ENCODE results near the gene EMC1. TPM values are rescaled to one million over a fixed set of nuclear protein-coding genes. Genes with fewer than 3 reads are reported as not detected.
"Not testable (repeated sequence)": the region's sequence is repeated elsewhere in the genome, so short reads cannot be mapped to it uniquely, and the experiment has no call there.

EMC1 gene
- polyA plus RNA-seq, 3 donors, result 8.1 to 20.5 (median 13.2) TPM

DNA sequence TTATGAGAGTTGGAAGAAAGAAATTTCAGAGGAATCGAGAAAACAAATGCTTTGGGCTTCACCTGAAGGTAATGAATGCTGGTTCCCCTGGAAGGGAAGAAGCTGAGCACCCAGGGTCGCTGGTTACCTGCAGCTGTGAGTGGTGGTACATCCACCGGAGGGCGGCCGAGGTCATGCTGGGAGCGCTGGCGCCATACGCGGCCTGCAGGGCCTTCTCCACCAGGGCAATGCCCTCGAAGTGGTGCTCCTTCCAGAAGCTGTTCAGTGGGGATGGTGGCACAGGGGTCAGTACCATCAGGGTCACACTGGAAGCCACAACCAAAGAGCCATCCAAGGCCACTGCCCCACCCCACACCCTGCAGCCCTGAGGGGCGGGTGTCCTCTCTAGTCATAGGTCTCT is 17.1 kb upstream of the EMC1 start:
- WGBS, 3 donors, result 87 to 90% (median 90%) methylated on average over 11 of the region's 11 CpGs
- no peak overlapping the region for H3K27ac ChIP-seq (ENCODE audit: low read depth, low read length)

DNA sequence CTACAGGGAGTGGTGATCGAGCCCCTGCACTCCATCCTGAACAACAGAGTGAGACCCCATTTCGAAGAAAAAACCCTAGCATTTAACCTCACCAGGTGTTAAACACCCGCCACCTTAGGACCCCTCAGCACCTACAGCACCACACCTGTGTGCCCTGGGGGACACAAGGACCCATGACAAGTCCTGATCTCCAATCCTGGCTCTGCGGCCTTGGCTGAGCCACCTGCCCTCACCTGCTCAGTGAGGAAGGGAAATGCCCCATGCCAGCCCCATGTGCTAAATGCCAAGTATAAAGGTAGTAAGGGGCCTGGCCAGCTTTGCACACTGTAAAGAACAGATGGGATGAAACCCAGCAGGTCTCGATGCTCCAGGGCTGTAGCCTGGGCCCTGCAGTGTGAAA is 11.4 kb upstream of the EMC1 start:
- no peak overlapping the region for H3K27ac ChIP-seq (ENCODE audit: low read depth, low read length)
- 90 to 92% (median 92%) methylated on average over 5 of the region's 5 CpGs for whole genome bisulfite sequencing, 3 donors

DNA sequence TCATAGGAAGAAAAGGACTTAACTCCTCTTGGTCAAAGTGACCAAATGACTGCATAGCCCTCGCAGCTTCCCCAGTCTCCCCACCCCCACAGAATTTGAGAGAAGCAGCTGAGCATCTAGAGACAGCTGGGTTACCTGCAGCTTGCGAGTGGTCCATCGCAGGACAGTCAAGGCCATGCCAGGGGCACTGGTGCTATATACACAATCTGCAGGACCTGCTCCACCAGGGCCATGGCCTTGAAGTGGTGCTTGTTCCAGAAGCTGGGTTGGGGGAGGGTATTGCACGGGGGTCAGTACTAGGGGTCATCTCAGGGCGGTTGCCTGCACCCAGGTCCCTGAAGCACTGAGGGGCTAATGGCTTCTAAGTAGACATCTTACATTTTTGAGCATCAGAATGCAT is 10.7 kb upstream of the EMC1 start:
- WGBS, 3 donors, result 57 to 82% (median 78%) methylated on average over 5 of the region's 5 CpGs

DNA sequence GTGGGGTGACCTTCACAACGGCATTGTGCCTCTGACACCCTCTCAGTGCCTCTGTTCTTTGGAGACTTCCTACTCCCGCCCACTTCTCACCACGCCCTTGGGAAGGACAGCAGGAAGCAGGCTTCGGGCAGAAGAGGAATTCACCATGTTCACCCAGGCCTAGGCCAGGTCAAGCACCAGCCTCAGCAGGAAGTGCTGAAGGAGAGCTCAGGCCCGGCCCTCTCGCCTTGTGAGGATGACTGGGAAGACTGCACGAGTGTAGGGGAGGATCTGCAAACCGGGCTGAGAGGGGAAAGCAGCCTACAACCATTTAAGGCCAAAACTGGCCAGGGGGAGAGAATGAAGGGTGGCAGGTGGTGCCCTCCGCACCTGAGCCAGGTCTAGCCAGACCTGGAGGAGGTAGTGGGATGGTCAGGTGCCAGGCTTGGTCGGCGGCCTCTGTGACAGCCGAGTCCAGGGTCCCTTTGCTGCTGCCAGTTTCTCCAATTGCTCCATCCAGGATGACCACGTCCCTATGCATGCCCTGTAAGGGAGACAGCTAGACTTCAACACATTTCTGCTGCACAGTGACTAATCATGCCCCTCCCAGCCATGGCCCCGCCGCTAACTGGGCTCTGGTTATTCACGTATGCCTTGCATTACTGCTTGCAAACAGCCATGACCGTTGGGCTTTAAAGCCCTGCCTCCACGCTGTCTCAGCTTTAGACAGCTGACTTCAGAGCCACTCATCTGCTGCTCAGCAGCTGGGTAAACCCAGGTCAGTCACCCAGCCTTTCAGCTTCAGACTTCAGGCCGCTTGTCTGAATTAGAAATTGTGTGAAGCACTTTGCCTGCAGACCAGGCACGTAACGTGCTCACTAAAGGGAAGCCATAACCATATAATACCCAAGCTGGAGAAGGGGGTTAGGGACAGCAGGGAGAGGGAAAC is 9.2 kb upstream of the EMC1 start:
- 67 to 76% (median 68%) methylated on average over 20 to 21 of the region's 21 CpGs for WGBS, 3 donors

More for the DNA sequence above, 10.7 kb upstream of the EMC1 start:
- H3K27ac ChIP-seq (ENCODE audit: low read depth, low read length), result no peak overlapping the region

DNA sequence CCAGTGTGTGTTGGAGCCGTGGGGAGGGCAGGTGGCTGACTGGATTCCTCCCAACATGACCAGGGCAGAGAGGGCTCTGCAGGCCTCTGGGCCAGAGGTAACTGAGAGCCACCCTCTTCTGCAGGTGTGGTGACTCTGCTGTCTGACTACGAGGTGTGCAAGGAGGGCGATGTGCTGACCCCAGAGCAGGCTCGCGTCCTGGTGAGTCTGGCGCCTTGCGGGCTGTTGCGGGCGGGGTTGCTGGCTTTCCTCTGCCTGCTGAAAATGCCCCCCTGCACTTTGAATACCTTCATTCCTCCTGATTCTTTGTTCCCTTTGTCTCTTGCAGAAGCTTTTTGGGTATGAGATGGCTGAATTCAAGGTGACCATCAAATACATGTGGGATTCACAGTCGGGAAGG is 7.0 kb upstream of the EMC1 start:
- WGBS, 3 donors, result 93 to 94% (median 94%) methylated on average over 10 of the region's 10 CpGs
- H3K27ac ChIP-seq (ENCODE audit: low read depth, low read length), result no peak overlapping the region

More for the DNA sequence above, 9.2 kb upstream of the EMC1 start:
- no peak overlapping the region for H3K27ac ChIP-seq (ENCODE audit: low read depth, low read length)

DNA sequence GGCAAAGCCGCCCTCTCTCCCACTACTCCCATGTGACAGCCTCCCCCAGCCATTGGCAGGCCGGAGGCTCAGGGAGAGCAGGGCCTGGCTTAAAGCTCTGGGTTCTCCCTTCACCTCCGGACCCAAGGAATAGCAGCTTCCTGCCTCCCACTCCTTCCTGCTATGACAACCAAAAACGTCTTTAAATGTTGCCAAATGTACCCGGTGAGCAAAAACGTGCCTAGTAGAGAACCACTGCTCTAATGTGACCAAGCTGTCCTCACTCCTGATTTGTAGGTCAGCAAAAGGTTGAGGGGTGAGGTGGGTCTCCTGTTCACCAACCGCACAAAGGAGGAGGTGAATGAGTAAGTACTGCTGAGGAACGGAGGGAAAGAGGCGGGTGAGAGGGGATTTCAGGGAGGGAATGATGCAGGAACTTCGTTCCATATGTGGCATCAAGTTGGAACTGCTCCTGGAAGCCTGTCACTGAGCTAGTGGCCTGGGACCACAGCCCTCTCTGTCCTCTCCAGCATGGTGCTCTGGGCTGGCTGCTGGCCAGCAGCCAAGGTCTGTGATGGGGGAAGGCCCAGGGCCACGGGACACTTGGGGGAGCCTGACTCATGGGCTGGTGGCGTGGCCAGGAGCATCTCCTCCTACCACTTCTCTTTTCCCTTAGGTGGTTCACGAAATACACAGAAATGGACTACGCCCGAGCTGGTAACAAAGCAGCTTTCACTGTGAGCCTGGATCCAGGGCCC is 6.0 kb upstream of the EMC1 start:
- WGBS, 3 donors, result 58 to 83% (median 70%) methylated on average over 15 of the region's 15 CpGs
- no peak overlapping the region for H3K27ac ChIP-seq (ENCODE audit: low read depth, low read length)

DNA sequence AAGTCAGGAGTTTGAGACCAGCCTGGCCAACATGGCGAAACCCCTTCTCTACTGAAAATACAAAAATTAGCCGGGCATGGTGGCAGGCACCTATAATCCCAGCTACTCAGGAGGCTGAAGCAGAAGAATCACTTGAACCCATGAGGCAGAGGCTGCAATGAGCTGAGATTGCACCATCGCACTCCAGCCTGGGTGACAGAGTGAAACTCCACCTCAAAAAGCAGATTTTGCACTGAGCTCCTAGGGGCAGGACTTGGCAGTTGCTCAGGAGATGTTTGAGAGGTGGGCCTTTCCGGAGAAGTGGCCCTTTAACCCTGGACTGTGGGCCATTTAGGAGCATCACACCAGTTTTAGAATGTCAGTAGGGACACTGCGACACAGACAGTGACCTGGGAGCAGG is 5.0 kb upstream of the EMC1 start:
- not testable (repeated sequence) for H3K27ac ChIP-seq (ENCODE audit: low read depth, low read length)
- WGBS, 3 donors, result 92 to 93% (median 93%) methylated on average over 5 of the region's 5 CpGs

DNA sequence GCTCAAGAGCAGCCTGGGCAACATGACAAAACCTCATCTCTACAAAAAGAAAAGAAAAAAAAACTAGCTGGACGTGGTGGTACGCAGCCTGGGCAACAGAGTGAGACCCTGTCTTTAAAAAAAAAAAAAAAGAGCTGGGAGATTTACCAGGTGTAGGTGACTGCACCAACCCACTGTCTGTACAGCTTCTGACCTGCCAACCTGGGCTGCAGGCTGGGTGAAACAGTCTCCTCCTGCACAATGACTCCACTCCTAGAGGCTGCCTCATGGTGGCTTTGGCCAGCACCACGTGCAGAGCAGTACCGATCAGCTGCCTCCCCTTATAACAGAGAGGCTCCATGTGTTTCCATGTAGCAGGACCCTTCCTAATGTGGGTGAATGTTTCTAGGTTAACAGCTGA is 4.0 kb upstream of the EMC1 start:
- 55 to 89% (median 81%) methylated on average over 4 of the region's 4 CpGs for WGBS, 3 donors
- no peak overlapping the region for H3K27ac ChIP-seq (ENCODE audit: low read depth, low read length)

DNA sequence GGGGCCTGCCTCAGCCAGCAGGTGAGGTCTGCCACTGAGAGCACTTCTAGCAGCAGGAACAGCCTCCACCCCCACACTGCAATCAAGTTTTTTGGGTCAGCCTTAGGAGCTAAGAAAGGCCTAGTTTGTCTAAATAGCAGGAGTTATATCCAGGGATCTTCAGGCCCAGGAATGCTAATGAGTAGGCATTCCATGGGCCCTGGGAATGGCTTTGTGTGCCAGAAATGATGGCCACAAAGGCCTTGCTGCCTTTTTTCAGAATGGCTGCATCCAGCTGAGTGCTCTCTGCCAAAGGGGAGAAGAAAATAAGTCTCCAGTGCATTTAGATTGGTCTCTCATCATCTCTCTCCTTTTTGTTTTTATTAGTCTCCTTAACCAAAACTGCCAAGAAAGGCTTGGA is 3.1 kb upstream of the EMC1 start:
- no peak overlapping the region for H3K27ac ChIP-seq (ENCODE audit: low read depth, low read length)

DNA sequence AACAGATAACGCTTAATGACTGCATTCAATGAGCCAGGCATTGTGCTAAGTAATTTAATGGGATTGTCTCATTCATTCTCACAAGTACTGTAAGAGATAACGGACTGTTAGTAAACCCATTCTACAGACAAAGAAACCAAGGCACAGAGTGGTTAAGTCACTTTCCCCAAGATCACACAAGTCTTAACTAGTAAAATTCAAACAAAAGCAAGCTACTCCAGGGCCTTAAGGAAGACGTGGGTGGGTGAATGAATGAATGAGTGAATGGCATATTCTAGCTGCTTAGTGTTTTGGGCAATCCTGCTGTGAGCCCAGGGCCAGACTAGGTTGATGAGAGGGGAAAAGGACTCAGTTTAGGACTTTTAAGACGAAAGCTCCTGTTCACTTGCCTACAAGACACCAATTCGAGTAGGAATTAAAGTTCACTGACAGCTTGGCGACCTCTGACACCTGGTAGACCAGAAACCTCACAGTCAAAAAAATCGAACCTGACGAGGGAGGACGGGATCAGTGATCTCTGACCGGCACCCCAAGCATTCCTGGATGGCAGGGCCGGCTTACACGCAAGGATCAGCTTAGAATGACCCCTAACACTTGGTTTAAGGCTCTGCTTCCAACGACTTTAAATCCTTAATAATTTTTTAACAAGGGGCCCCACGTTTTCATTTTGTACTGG is 557 bp downstream of the EMC1 start:
- H3K27ac ChIP-seq (ENCODE audit: low read depth, low read length), result no peak overlapping the region
- WGBS, 3 donors, result 10 to 12% (median 10%) methylated on average over 14 of the region's 14 CpGs

DNA sequence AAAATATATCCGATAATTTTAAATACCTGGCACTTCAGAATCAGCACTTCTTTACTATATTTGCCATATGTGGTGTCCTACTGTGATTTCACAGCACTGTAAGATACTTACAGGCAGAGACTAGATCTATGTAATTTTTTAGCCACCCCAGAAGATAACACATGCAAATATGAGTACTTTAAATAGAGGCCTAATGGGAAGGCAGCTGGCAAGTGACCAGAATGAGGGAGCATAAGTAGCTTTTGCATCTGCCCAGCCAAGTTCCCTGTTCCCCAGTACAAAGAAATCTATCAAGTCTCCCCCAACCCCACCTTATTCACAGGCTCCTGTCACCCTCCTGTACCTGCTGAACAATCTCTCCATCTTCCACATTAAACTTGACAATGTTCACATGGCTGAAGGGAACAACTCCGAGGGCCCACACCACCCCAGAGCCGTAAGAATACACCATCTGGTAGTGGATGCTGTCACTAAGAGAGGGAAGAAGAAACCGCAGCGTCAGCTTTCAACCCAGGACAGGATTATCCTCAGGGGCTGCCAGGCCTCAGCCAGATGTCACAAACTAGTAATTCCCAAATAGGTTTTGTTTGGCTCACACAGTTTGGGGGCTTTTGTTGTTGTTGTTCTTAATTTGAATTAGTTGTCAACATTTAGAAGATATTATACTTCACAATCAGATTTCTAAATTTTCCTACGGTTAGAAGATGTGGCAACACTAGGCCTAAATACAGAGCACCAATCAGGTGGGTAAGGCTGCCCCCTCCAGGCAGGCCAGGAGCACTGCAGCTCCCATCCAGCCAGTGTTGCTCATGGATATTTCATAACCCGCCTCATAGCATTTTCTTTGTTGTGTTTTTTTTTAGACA is 10.4 kb downstream of the EMC1 start:
- no peak overlapping the region for H3K27ac ChIP-seq (ENCODE audit: low read depth, low read length)
- 55 to 67% (median 60%) methylated on average over 7 of the region's 7 CpGs for WGBS, 3 donors

DNA sequence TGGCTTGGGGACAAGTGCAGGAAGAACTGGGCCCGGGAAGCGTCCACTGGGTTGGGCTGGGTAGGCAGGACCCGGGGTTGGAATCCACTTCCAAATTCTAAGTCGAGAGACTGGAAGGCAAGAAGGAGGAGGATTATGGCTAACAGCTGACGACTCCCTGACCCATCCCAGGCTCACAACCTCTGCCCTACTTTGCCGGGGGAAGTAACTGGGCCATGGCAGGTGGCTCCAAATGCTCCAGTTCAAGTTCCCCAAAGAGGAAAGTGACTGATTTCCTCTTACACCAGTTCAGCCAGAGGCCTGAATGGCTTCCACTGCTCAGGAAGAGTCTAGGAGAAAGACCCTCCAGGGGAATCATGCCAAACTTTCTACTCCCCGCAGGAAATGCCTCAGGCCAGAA is 11.4 kb downstream of the EMC1 start:
- H3K27ac ChIP-seq (ENCODE audit: low read depth, low read length), result no peak overlapping the region

DNA sequence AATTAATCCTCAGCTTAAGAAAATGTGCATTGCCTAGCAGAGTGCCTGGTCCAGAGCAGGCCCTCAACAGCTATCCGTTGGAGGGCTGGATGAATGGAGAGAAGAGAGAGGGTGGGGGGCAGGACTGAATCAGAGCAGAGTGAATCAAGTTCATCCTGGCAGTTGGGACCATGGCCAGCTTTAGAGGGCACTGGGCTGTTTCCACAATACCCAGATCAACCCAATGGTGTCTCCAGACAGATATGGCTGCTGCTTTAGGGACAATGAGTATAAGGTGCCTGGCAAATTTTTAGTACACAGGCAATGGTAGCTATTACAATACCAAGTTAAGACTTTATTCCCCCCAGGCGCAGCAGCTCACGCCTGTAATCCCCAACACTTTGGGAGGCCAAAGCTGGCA is 17.1 kb downstream of the EMC1 start:
- no peak overlapping the region for H3K27ac ChIP-seq (ENCODE audit: low read depth, low read length)
- 92 to 97% (median 95%) methylated on average over 3 of the region's 3 CpGs for WGBS, 3 donors

More for the DNA sequence above, 11.4 kb downstream of the EMC1 start:
- 74 to 88% (median 77%) methylated on average over 7 of the region's 7 CpGs for WGBS, 3 donors

DNA sequence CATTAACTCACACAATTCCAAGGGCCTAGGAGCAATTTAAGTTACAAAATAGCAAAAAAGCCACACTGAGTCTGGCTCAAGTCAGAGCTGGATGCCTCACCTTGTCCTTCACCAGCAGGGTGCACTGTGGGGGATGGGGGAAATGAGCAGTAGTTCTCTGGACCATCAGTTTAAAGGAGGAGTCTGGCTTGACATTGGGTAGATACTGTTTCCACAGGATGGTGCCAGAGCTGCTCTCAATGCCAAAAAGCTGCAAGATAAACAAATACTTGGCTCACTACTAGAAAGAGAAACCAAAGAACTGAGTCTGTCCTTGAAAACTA is 18.8 kb downstream of the EMC1 start:
- H3K27ac ChIP-seq (ENCODE audit: low read depth, low read length), result no peak overlapping the region

DNA sequence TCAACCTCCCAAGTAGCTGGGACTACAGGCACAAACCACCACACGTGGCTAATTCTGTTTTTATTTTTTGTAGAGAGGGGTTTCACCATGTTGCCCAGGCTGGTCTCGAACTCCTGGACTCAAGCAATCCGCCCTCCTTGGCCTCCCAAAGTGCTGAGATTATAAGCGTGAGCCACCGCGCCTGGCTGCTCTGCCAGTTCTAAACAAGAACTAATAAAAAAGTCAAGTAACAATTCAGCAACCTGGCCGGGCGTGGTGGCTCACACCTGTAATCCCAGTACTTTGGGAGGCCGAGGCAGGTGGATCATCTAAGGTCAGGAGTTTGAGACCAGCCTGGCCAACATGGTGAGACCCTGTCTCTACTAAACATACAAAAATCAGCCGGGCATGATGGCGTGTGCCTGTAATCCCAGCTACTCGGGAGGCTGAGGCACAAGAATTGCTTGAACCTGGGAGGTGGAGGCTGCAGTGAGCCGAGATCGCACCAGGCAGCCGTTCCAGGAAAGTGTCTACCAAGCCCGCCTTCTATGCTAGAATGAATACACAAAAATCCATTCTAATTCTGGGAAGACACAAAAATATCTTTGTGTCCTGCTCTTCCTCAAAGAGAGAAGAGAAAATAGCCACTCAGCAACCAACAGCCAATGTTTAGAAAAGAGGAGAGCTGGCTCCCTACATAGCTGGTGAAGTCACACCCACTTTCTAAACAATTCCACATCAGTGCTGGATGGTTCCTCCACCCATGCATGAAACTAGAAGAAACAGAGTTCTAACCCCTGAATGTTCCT is 19.4 kb downstream of the EMC1 start:
- WGBS, 3 donors, result 93% methylated on average over 16 of the region's 16 CpGs
- not testable (repeated sequence) for H3K27ac ChIP-seq (ENCODE audit: low read depth, low read length)

DNA sequence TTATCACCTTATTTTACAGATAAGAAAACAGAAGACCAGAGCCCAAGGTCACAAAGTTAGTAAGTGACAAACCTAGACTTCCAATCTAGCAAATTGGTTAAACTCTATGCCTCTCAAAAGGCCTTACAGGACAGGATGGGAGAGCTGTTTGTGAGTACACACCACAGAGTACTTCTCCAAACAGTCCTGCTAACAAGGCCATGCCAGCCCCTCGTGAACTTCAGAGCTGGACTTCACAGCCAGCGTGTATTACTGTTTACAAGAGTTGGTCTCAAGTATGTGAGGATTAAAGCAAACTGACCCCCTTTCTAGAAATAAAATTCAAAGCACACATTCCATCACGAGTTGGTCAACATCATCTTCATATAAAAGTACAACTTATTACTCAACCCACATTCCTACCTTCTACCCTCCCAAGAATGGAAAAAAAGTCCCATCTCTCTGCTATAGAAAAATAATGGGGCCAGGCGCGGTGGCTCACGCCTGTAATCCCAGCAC is 21.4 kb downstream of the EMC1 start:
- 85 to 92% (median 90%) methylated on average over 6 of the region's 6 CpGs for WGBS, 3 donors
- no peak overlapping the region for H3K27ac ChIP-seq (ENCODE audit: low read depth, low read length)

DNA sequence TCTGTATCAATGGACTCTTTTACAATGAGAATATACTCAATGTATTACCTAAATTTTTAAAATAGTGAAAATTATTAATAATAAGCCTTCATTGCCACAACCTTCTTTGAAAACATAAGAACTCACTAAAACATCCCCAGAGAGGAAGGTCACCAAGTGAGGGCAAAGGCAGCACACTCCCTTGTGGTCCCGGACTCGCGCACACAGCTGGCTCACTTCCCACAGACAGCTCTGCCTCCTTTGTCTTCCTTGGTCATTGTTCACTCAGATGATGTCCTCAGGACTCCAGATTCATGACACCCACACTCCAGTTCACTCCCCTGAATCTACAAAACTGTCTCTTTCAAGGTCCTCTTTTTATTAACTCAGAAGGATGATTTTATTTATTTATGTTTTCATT is 22.1 kb downstream of the EMC1 start:
- WGBS, 3 donors, result 24 to 64% (median 57%) methylated on average over 3 of the region's 3 CpGs
- H3K27ac ChIP-seq (ENCODE audit: low read depth, low read length), result no peak overlapping the region
